Activated T-helper 2 cell treated with anti-CD3 and anti-CD28 coated beads, Interferon-gamma antibody, Interleukin-2, Interleukin-4, amounts not matched to agents 10 μg/mL and 5 μg/mL and 100 μg/mL, durations not matched to agents 14 hours and 24 hours and 36 hours (primary cell): ENCODE results near the gene LRRC23. TPM values are rescaled to one million over a fixed set of nuclear protein-coding genes. Genes with fewer than 3 reads are reported as not detected.
A peak's percentile ranks its signal among the peaks of the same experiment; 100 is the strongest.

Experiments used
- DNase-seq: peaks from one replicate; pipeline ENCODE4 v3.0.0; 2021; ENCODE audit warnings: low spot score
- H3K27ac Mint-ChIP-seq: one replicate; pipeline ENCODE4 v1.8.0; 2021; ENCODE audit warnings: mixed read lengths
- H3K27me3 Mint-ChIP-seq: one replicate; pipeline ENCODE4 v1.8.0; 2021; ENCODE audit warnings: low read depth, mixed read lengths
- H3K36me3 Mint-ChIP-seq: one replicate; pipeline ENCODE4 v1.8.0; 2021; ENCODE audit warnings: low read depth, mixed read lengths
- H3K4me1 Mint-ChIP-seq: one replicate; pipeline ENCODE4 v1.8.0; 2021; ENCODE audit warnings: low read depth, mixed read lengths
- H3K4me3 Mint-ChIP-seq: one replicate; pipeline ENCODE4 v1.8.0; 2021; ENCODE audit warnings: low read depth, mild to moderate bottlenecking, moderate library complexity, mixed read lengths
- H3K9me3 Mint-ChIP-seq: one replicate; pipeline ENCODE4 v1.8.0; 2021; ENCODE audit warnings: mixed read lengths
- intact Hi-C: fragments of 100-400 bp; cut with micrococcal nuclease; formaldehyde crosslinking; loops from one replicate; pipeline ENCODE4 v1.15.1; 2023
- total RNA-seq: library from RNA; stranded (reverse); gene quantifications from 2 replicates; pipeline ENCODE4 v1.2.3, GENCODE V29; 2022

The LRRC23 gene
- total RNA-seq, 1 donor from 2014 or later = 4.7 TPM

DNA sequence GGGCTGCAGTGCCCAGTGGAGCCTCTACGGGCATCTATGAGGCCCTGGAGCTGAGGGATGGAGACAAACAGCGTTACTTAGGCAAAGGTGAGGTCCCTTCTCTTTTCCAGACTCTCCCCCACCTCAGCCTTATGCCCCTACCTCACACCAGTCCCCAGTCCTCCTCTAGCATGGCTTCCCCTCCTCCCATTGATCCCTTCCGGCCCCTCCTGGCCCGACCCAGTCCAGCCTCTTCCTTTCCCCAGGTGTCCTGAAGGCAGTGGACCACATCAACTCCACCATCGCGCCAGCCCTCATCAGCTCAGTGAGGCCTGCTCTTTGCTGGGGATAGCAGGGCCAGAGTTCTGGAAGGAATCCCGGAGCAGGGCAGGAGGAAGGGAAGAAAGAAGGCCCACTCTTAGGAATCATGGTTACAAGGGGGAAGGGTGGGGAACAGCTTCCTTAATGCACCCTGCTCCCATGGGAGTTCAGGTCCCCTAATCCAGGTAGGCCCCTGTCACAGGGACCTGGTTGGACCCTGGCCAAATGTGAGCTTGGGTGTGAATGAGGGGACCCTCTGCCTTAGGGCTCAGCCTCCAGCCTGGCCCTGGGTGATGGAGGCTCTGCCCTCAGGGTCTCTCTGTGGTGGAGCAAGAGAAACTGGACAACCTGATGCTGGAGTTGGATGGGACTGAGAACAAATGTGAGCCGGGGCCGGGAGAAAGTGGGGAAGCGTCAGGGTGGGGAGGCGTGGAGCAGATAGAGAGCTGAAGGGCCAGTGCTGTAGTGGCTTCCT, 12.0 kb downstream of the LRRC23 start:
- Mint-ChIP-seq H3K36me3 (peaks cover 45% of the 10 kb centered on the region), H3K4me1 (peaks cover 28% of the 10 kb centered on the region), H3K9me3 (no peaks in the 10 kb centered on the region), H3K27ac (peak overlapping the region; percentile 60), H3K4me3 (peak overlapping the region; percentile 93), H3K27me3 (no peaks in the 10 kb centered on the region)
- no peak for DNase-seq
- intact Hi-C loops = no loop called here

DNA sequence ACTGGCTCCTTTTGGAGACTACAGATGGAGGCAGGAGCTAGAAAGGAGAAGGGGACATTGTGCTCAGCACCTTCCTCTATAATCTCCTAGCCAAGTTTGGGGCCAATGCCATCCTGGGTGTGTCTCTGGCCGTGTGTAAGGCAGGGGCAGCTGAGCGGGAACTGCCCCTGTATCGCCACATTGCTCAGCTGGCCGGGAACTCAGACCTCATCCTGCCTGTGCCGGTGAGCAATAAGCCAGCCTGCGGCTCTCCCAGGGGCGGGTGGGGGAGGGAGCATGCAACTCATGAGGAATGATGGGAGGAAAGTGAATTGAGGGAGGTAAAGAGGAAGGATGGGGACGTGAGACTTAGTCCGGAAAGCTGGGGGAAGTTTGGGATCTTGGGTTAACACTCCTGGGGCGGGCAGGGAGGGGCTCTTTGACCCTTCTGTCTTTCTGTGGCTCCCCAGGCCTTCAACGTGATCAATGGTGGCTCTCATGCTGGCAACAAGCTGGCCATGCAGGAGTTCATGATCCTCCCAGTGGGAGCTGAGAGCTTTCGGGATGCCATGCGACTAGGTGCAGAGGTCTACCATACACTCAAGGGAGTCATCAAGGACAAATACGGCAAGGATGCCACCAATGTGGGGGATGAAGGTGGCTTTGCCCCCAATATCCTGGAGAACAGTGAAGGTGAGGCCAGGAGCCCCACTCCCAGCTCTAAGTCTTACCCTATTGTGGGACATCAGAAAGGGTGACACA, 13.0 kb downstream of the LRRC23 start:
- no peaks in the 10 kb centered on the region for H3K27me3 Mint-ChIP-seq
- peaks cover 28% of the 10 kb centered on the region for H3K4me1 Mint-ChIP-seq
- H3K9me3 Mint-ChIP-seq = no peaks in the 10 kb centered on the region
- intact Hi-C loops = no loop called here
- no peak for DNase-seq
- H3K4me3 Mint-ChIP-seq = no peak overlapping the region
- peaks cover 53% of the 10 kb centered on the region for H3K36me3 Mint-ChIP-seq
- H3K27ac Mint-ChIP-seq = no peak overlapping the region

DNA sequence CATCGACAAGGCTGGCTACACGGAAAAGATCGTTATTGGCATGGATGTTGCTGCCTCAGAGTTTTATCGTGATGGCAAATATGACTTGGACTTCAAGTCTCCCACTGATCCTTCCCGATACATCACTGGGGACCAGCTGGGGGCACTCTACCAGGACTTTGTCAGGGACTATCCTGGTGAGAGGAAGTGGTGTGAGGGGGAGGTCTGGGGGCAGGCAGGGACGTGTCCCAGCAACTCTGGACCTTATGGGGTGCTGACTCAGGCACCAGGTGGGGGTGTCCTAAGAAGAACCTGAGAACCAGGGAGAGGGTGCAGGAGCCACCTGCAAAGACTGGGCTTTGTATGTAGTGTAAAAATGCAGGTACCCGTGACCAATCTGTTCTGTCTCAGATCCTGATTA, 15.0 kb downstream of the LRRC23 start:
- Mint-ChIP-seq H3K36me3 (peaks cover 69% of the 10 kb centered on the region), H3K27me3 (no peaks in the 10 kb centered on the region), H3K9me3 (no peaks in the 10 kb centered on the region), H3K4me3 (no peak overlapping the region), H3K4me1 (peaks cover 31% of the 10 kb centered on the region), H3K27ac (peak overlapping the region; percentile 45)
- intact Hi-C loops = no loop called here
- DNase-seq = no peak

DNA sequence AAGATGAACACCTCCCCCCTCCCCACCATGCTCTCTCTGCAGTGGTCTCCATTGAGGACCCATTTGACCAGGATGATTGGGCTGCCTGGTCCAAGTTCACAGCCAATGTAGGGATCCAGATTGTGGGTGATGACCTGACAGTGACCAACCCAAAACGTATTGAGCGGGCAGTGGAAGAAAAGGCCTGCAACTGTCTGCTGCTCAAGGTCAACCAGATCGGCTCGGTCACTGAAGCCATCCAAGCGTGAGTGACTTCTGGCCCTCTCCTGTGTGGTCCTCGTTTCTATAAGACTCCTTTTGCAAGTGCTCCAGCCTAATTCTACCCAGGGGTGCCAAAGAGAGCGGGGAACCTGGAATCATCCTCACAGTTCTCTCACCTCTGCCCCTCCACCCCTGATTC, 16.9 kb downstream of the LRRC23 start:
- intact Hi-C loops = no loop called here

DNA sequence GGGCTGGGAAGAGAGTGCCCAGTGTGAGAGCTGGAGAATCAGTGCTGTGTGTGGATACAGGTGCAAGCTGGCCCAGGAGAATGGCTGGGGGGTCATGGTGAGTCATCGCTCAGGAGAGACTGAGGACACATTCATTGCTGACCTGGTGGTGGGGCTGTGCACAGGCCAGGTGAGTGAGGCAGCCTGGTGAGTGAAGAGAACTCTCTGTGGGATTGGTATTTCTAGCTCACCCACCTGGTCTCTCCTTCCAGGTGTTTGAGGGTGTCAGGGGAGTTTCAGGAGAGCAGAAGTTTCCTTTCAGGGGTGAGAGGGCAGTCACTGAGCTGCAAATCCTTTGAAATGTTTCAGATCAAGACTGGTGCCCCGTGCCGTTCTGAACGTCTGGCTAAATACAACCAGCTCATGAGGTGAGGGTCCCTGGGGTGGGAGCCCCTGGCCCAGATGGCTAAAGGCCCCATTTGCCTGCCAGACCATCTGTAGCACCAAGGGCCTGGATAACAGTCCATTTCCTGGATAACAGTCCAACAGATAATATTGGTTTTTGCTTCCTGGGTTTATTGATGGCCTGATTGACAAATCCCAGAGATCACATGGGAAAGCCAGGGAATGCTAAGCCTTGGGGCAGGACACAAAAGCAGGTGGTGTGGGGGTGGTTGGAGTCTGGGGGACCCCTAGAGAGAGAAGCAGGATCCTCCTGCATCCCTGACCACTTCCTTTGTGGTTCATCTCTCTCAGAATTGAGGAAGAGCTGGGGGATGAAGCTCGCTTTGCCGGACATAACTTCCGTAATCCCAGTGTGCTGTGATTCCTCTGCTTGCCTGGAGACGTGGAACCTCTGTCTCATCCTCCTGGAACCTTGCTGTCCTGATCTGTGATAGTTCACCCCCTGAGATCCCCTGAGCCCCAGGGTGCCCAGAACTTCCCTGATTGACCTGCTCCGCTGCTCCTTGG, 17.6 kb downstream of the LRRC23 start:
- H3K4me1 Mint-ChIP-seq = peaks cover 37% of the 10 kb centered on the region
- no peak overlapping the region for H3K27ac Mint-ChIP-seq
- no peak for DNase-seq
- intact Hi-C loops = no loop called here
- H3K9me3 Mint-ChIP-seq = no peaks in the 10 kb centered on the region
- peaks cover 55% of the 10 kb centered on the region for H3K36me3 Mint-ChIP-seq
- H3K27me3 Mint-ChIP-seq = no peaks in the 10 kb centered on the region
- no peak overlapping the region for H3K4me3 Mint-ChIP-seq

More for the DNA sequence above, 16.9 kb downstream of the LRRC23 start:
- Mint-ChIP-seq H3K27ac (no peak overlapping the region), H3K9me3 (no peaks in the 10 kb centered on the region), H3K4me1 (peaks cover 35% of the 10 kb centered on the region), H3K27me3 (no peaks in the 10 kb centered on the region), H3K36me3 (peaks cover 62% of the 10 kb centered on the region), H3K4me3 (no peak overlapping the region)
- DNase-seq = no peak

DNA sequence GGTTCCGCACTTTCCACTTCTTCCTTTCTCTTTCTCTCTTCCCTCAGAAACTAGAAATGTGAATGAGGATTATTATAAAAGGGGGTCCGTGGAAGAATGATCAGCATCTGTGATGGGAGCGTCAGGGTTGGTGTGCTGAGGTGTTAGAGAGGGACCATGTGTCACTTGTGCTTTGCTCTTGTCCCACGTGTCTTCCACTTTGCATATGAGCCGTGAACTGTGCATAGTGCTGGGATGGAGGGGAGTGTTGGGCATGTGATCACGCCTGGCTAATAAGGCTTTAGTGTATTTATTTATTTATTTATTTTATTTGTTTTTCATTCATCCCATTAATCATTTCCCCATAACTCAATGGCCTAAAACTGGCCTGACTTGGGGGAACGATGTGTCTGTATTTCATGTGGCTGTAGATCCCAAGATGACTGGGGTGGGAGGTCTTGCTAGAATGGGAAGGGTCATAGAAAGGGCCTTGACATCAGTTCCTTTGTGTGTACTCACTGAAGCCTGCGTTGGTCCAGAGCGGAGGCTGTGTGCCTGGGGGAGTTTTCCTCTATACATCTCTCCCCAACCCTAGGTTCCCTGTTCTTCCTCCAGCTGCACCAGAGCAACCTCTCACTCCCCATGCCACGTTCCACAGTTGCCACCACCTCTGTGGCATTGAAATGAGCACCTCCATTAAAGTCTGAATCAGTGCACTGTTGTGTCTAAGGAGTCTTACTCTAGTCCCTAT, 18.5 kb downstream of the LRRC23 start:
- H3K4me3 Mint-ChIP-seq = no peak overlapping the region
- H3K27ac Mint-ChIP-seq = peak overlapping the region; percentile 28
- no peaks in the 10 kb centered on the region for H3K9me3 Mint-ChIP-seq
- H3K4me1 Mint-ChIP-seq = peaks cover 37% of the 10 kb centered on the region
- DNase-seq = no peak
- no peaks in the 10 kb centered on the region for H3K27me3 Mint-ChIP-seq
- intact Hi-C loops = no loop called here
- H3K36me3 Mint-ChIP-seq = peaks cover 47% of the 10 kb centered on the region

DNA sequence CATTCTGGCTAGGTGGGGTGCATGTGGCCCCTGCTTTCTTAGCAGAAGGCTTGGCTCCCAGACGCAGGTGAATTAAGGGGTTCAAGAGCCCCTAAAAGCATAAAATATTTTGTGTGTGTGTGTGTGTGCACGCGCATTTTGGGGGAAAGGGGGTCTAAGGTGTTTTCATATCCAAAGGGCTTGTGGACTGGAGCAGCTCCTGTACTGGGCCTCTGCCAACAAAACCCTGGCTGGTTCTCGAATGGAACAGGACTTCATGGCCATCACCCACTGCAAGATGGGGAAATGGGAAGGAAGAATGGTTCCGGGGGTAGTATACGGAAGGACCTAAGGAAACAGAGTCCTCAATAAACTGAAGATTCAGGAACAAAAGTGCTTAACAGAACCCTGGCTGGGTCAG, 19.2 kb downstream of the LRRC23 start:
- Mint-ChIP-seq H3K9me3 (no peaks in the 10 kb centered on the region), H3K36me3 (peaks cover 50% of the 10 kb centered on the region), H3K4me3 (no peak overlapping the region), H3K27me3 (no peaks in the 10 kb centered on the region), H3K27ac (no peak overlapping the region), H3K4me1 (peaks cover 41% of the 10 kb centered on the region)
- DNase-seq = no peak
- intact Hi-C loops = loop anchor here (1.0 to 2.0 kb wide), 3 partner anchors 14 to 169 kb away; partner anchors contain the start of gene C1R

DNA sequence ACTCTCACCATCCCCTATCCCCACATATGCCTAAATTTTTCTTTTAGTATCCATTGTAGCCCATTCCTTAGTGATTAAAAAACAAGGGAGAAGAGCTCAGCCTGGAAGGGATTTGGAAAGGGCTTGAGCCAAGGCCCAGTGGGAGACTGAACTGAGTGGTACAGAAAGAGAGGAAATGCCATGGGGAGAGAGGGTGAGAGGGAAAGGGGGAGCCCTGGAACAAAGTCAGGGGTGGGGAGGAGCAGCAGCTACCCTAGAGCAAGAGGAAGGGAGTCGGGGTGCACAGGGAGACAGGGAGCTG, 20.6 kb downstream of the LRRC23 start:
- Mint-ChIP-seq H3K4me1 (peaks cover 46% of the 10 kb centered on the region), H3K36me3 (peaks cover 36% of the 10 kb centered on the region), H3K9me3 (no peaks in the 10 kb centered on the region), H3K4me3 (no peak overlapping the region), H3K27ac (peak overlapping the region; percentile 56), H3K27me3 (no peaks in the 10 kb centered on the region)
- DNase-seq = no peak
- intact Hi-C loops = loop anchor here (2.0 kb wide), 2 partner anchors 40 to 168 kb away; partner anchors contain the start of gene C1R

DNA sequence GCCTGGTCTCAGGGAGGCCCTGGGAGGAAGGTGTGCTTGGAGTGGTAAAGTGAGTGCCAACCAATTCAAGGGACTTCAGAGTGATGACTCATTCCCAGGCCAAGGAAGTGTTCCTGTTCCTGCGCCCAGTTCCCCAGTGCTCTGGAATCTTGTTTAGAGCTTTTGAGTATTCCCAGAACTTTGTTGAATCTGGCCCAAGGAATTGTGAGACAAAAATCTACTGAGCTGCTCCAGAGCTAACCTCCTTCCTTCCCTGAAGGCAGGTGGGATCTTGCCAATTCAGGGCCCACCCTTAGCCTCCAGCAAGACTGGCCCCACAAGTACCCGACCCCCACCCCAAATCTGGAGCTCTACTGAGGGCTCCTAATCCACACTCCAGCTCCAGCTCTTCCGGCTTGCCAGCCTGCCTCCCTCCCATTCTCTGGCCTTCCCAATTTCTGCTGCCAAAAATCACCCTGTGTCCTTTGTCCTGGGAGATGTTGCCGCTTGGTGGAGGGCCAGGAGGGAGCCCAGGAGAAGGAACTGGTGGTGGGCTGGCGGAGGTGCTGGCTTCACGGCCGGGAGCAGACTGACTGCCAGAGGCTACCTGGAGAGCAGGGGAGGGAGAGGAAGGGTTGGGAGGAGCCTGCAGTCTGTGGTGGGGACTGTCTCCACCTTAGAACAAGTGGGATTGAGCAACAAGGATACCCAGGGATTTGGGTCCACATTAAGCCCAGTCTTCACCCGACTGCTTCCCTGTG, 21.1 kb downstream of the LRRC23 start:
- Mint-ChIP-seq H3K4me3 (peak overlapping the region; percentile 83), H3K9me3 (no peaks in the 10 kb centered on the region), H3K27ac (peak overlapping the region; percentile 31), H3K27me3 (no peaks in the 10 kb centered on the region), H3K4me1 (peaks cover 48% of the 10 kb centered on the region), H3K36me3 (peaks cover 36% of the 10 kb centered on the region)
- no peak for DNase-seq
- intact Hi-C loops = loop anchor here (2.0 kb wide), 2 partner anchors 39 to 167 kb away; partner anchors contain the start of gene C1R

DNA sequence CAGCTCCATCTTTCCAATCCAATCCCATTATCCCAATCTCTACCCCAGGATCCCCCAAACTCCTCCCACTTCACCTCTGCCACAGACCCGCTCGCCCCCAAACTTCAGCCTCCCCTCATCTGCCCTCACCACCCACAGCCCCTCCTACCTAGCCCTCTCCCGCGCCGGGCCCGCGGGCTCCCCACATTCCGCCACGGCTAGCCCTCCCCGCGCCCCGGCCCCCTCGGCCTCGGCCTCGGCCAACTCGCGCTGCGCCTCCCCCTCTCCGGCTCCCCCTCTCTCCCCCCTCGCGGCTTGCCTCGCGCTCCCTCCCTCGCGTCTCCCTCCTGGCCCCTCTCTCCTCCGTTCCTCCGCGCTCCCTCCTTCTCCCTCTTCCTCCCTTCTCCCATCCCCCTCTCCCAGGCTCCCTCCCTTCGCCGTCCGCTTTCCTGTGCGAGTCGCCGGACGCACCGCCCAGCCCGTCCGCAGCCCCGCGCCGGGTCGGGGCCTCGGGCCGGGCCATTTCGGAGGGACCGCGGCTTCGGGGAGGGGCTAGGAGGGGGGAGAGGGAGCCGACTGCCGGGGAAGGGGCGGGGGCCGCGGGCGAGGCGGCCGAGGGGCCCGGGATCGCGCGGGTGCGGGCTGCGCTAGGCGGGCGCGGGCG, 22.9 kb downstream of the LRRC23 start, which contains the start of gene ATN1:
ATN1 (plus strand) TSS at position 581 of the 643 bp plus-strand sequence. CDS start 6,043 bp downstream, outside the sequence.
- Mint-ChIP-seq H3K4me3 (peak within 1 kb of the TSS; percentile 94), H3K4me1 (peaks cover 58% of the 10 kb centered on the region), H3K27me3 (no peaks in the 10 kb centered on the region), H3K27ac (peak within 1 kb of the TSS; percentile 91), H3K9me3 (no peaks in the 10 kb centered on the region), H3K36me3 (peaks cover 27% of the 10 kb centered on the region)
- intact Hi-C loops = no loop called here
- DNase-seq = no peak

DNA sequence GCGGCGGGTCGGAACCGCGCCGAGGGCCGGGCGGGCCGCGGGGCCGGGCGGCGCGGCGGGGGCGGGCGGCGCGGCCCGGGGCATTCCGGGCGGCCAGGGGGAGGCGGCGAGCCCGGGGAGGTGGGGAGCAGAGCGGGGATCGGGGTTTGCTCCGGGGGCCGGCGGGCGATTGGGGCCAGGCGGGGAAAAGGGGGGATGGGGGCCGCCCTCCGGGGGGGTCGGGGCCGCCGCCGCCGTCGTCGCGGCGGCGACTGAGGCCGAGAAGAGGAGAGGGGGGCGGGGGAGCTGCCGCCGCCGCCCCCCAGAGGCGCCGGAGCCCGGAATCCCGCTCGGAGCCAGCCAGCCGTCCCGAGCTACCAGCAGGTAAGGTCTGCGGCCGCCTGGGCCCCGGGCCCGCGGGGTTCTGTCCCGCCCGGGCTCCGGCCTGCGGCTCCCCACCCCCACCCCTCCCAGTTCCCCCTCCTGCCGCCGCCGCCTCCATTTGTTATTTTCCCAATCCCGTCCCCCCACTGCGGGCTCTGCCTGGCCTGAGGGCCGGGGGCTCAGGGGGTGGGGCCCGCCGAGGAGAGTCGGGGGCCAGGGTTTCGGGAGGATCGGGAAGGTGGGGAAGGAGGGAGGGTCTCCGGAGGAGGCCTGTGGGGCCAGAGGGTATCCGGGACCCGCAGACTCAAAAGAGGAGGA, 23.5 kb downstream of the LRRC23 start:
- Mint-ChIP-seq H3K27me3 (no peaks in the 10 kb centered on the region), H3K27ac (peak overlapping the region; percentile 85), H3K4me3 (peak overlapping the region; percentile 94), H3K36me3 (peaks cover 26% of the 10 kb centered on the region), H3K4me1 (peaks cover 61% of the 10 kb centered on the region), H3K9me3 (no peaks in the 10 kb centered on the region)
- no peak for DNase-seq
- intact Hi-C loops = no loop called here
